GM23338 (cell line): Measurements from ENCODE around the gene ZNF675. TPM values are rescaled to one million over a fixed set of nuclear protein-coding genes. Genes with fewer than 3 reads are reported as not detected.

Experiments
- ATAC-seq: fragments of 200-7000 bp; cut with Tn5 transposase; 3 replicates; pipeline ENCODE4 v1.9.1; 2020
- DNase-seq: peaks from one replicate; pipeline ENCODE4 v3.0.0-alpha.2; 2015; ENCODE audit warnings: low spot score
- H2AFZ ChIP-seq: fragments of 200-600 bp; sonication (generic); 2 replicates; pipeline ENCODE4 v1.8.0; 2016; ENCODE audit warnings: antibody characterized with exemption, mild to moderate bottlenecking, moderate library complexity
- H3F3A ChIP-seq: fragments of 200-600 bp; sonication (generic); replicated peaks from 2 replicates; pipeline ENCODE4 v1.8.0; 2017; ENCODE audit warnings: antibody characterized with exemption, mixed run types, low read depth
- H3K27ac ChIP-seq: fragments of 200-600 bp; sonication (generic); 2 replicates; pipeline ENCODE4 v1.6.1; 2016; ENCODE audit warnings: low read depth
- H3K27me3 ChIP-seq: fragments of 200-600 bp; sonication (generic); 2 replicates; pipeline ENCODE4 v1.8.0; 2016; ENCODE audit warnings: mild to moderate bottlenecking, mixed run types, moderate library complexity; ENCODE audit not compliant: insufficient read depth
- H3K36me3 ChIP-seq: fragments of 200-600 bp; sonication (generic); 2 replicates; pipeline ENCODE4 v1.8.0; 2016; ENCODE audit warnings: mild to moderate bottlenecking; ENCODE audit not compliant: insufficient read depth
- H3K4me1 ChIP-seq: fragments of 200-600 bp; sonication (generic); 2 replicates; pipeline ENCODE4 v1.8.0; 2016; ENCODE audit warnings: mild to moderate bottlenecking, moderate library complexity; ENCODE audit not compliant: insufficient read depth
- H3K4me2 ChIP-seq: fragments of 200-600 bp; sonication (generic); 2 replicates; pipeline ENCODE4 v1.7.1; 2017; ENCODE audit warnings: mixed run types
- H3K4me3 ChIP-seq: fragments of 200-600 bp; sonication (generic); 2 replicates; pipeline ENCODE4 v1.6.1; 2016; ENCODE audit warnings: mixed run types
- H3K79me2 ChIP-seq: fragments of 200-600 bp; sonication (generic); replicated peaks from 2 replicates; pipeline ENCODE4 v1.8.0; 2017; ENCODE audit warnings: mild to moderate bottlenecking; ENCODE audit not compliant: insufficient read depth
- H3K9me2 ChIP-seq: fragments of 200-600 bp; sonication (generic); 2 replicates; pipeline ENCODE4 v1.8.0; 2017; ENCODE audit not compliant: insufficient read depth
- H4K20me1 ChIP-seq: fragments of 200-600 bp; sonication (generic); replicated peaks from 2 replicates; pipeline ENCODE4 v1.8.0; 2017; ENCODE audit warnings: mild to moderate bottlenecking; ENCODE audit not compliant: insufficient read depth
- H3K27ac Mint-ChIP-seq: 2 replicates; pipeline ENCODE4 v1.8.0; 2020; ENCODE audit warnings: inconsistent platforms, mild to moderate bottlenecking, moderate library complexity, mixed read lengths
- H3K27me3 Mint-ChIP-seq: 3 replicates; pipeline ENCODE4 v1.8.0; 2022; ENCODE audit warnings: low read depth, mild to moderate bottlenecking, moderate library complexity, mixed read lengths, inconsistent platforms; ENCODE audit not compliant: insufficient read depth, poor library complexity
- H3K36me3 Mint-ChIP-seq: 3 replicates; pipeline ENCODE4 v1.8.0; 2021; ENCODE audit warnings: low read depth, mild to moderate bottlenecking, inconsistent platforms, moderate library complexity, mixed read lengths
- H3K4me1 Mint-ChIP-seq: 3 replicates; pipeline ENCODE4 v1.8.0; 2020; ENCODE audit warnings: mild to moderate bottlenecking, inconsistent platforms, mixed read lengths
- H3K4me3 Mint-ChIP-seq: 3 replicates; pipeline ENCODE4 v1.8.0; 2021; ENCODE audit warnings: moderate library complexity, mild to moderate bottlenecking, inconsistent platforms, mixed read lengths
- H3K9me3 Mint-ChIP-seq: 3 replicates; pipeline ENCODE4 v1.8.0; 2020; ENCODE audit warnings: moderate library complexity, mild to moderate bottlenecking, inconsistent platforms, mixed read lengths
- CREB1 ChIP-seq: fragments of 250-450 bp; sonication (Bioruptor Pico); IDR thresholded peaks from 2 replicates; pipeline ENCODE4 v1.5.0; 2020; ENCODE audit warnings: low read depth, mild to moderate bottlenecking, moderate library complexity
- CTCF ChIP-seq, 2 experiments: fragments of 200-600 bp in 1 of 2; sonication (generic) in 1 of 2; conservative IDR thresholded peaks; 2 replicates each; pipeline versions ENCODE4 v1.5.1 to v1.6.1; 2016 to 2017; ENCODE audit warnings: antibody characterized with exemption in 2 of 2, low read depth in 2 of 2, mild to moderate bottlenecking in 2 of 2, moderate library complexity in 1 of 2
- EZH2 ChIP-seq: fragments of 200-600 bp; sonication (generic); IDR thresholded peaks from one replicate; pipeline ENCODE4 v1.8.0; 2017; ENCODE audit warnings: antibody characterized with exemption, mild to moderate bottlenecking, low read depth; ENCODE audit not compliant: unreplicated experiment
- EZH2phosphoT487 ChIP-seq: fragments of 200-600 bp; sonication (generic); IDR thresholded peaks from one replicate; pipeline ENCODE4 v1.8.1; 2018; ENCODE audit warnings: antibody characterized with exemption; ENCODE audit not compliant: unreplicated experiment
- JUNB ChIP-seq: IDR thresholded peaks from one replicate; pipeline ENCODE4 v1.6.1; 2016; ENCODE audit warnings: antibody characterized with exemption; ENCODE audit not compliant: unreplicated experiment
- NANOG ChIP-seq: IDR thresholded peaks from 2 replicates; pipeline ENCODE4 v1.6.1; 2016; ENCODE audit warnings: antibody characterized with exemption, borderline replicate concordance
- POLR2AphosphoS5 ChIP-seq: IDR thresholded peaks from 2 replicates; pipeline ENCODE4 v1.6.1; 2016; ENCODE audit warnings: antibody characterized with exemption, low read depth
- REST ChIP-seq: IDR thresholded peaks from one replicate; pipeline ENCODE4 v1.6.1; 2018; ENCODE audit warnings: antibody characterized with exemption; ENCODE audit not compliant: unreplicated experiment
- STAT1 ChIP-seq: IDR thresholded peaks from one replicate; pipeline ENCODE4 v1.6.1; 2016; ENCODE audit warnings: antibody characterized with exemption; ENCODE audit not compliant: unreplicated experiment
- ZNF331 ChIP-seq: fragments of 250-450 bp; sonication (Bioruptor Pico); IDR thresholded peaks from 2 replicates; pipeline ENCODE4 v1.5.0; 2020; ENCODE audit warnings: low read depth, mild to moderate bottlenecking, moderate library complexity
- polyA plus RNA-seq: library from polyadenylated mRNA; unstranded; fragments of >200 nt; fragmentation: Nextera tagmentation; extraction: Ambion mirVana; gene quantifications from 2 replicates; pipeline ENCODE4 v1.2.1, GENCODE V29; 2016
- total RNA-seq: library from RNA; depleted of rRNA; stranded (reverse); fragments of >200 nt; shearing (Covaris generic); gene quantifications from 2 replicates; pipeline ENCODE4 v1.2.3, GENCODE V29; 2014
- TF ChIP-seq, protein P1 (sequence below): IDR thresholded peaks from 2 replicates; pipeline ENCODE4 v1.6.1; 2016; ENCODE audit warnings: antibody characterized with exemption
- TF ChIP-seq, protein P2 (sequence below): fragments of 250-450 bp; sonication (Bioruptor Pico); IDR thresholded peaks from 2 replicates; pipeline ENCODE4 v1.5.0; 2020; ENCODE audit warnings: mild to moderate bottlenecking, moderate library complexity

The ZNF675 gene
- total and polyA plus RNA-seq, 2 experiments from 2014 or later = 20.2 to 37.8 TPM

- TF ChIP-seq, protein P1, sequence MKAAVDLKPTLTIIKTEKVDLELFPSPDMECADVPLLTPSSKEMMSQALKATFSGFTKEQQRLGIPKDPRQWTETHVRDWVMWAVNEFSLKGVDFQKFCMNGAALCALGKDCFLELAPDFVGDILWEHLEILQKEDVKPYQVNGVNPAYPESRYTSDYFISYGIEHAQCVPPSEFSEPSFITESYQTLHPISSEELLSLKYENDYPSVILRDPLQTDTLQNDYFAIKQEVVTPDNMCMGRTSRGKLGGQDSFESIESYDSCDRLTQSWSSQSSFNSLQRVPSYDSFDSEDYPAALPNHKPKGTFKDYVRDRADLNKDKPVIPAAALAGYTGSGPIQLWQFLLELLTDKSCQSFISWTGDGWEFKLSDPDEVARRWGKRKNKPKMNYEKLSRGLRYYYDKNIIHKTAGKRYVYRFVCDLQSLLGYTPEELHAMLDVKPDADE = no peak
- TF ChIP-seq EZH2 (no peak), STAT1 (no peak)
Measured at GRCh38 chr19:23706657-23707056, 19.6 kb upstream of the ZNF675 start (continued).

DNA sequence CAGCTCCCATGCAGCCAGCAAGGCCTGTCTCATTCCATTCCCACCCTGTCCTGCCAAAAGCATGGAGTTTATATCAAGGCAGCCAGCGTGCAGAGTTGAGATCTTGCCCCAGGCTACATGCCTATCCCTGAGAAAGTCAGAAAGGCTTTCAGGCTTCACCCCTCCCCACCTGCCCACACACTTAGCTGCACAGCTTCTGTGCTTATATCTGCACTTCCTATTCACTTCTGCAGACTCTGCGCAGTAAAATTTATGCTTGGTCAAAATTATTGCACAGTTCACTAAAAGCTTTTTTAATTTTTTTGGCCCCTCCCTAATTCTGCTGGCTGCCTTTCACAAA lies 12.5 kb upstream of the ZNF675 start:
- Histone ChIP-seq H3K4me2 (peak overlapping the region; percentile 55), H3K4me1 (peaks cover 14% of the 10 kb centered on the region; the same call in 1 of the 2 replicates), H3K27ac (no peak overlapping the region; the same call in 1 of the 2 replicates), H3K27me3 (no peaks in the 10 kb centered on the region), H2AFZ (peak overlapping the region; percentile 97), H4K20me1 (no peaks in the 10 kb centered on the region), H3K4me3 (no peak overlapping the region), H3K79me2 (no peaks in the 10 kb centered on the region), H3F3A (no peaks in the 10 kb centered on the region), H3K9me2 (no peaks in the 10 kb centered on the region), H3K36me3 (no peaks in the 10 kb centered on the region)
- ATAC-seq = peak; percentile 64
- no peak for DNase-seq
- Mint-ChIP-seq H3K9me3 (no peaks in the 10 kb centered on the region; the same call in 2 of the 3 replicates), H3K4me1 (peaks cover 18% of the 10 kb centered on the region), H3K36me3 (no peaks in the 10 kb centered on the region; the same call in 2 of the 3 replicates), H3K4me3 (no peak overlapping the region), H3K27ac (no peak overlapping the region), H3K27me3 (peaks cover 4% of the 10 kb centered on the region)
- no peak for TF ChIP-seq NANOG
- no peak for TF ChIP-seq CREB1 (CRISPR knock-in tag)
- no peak for TF ChIP-seq ZNF331 (CRISPR knock-in tag)
- no peak for TF ChIP-seq JUNB
- no peak for TF ChIP-seq EZH2
- TF ChIP-seq POLR2AphosphoS5 = no peak
- TF ChIP-seq CTCF (conservative IDR thresholded peaks at IDR 0.05; ENCODE audit: low read depth in 2 of 2) = no peak
- no peak for TF ChIP-seq STAT1
- TF ChIP-seq REST = no peak
- TF ChIP-seq, protein P1 = no peak
- TF ChIP-seq, protein P2, sequence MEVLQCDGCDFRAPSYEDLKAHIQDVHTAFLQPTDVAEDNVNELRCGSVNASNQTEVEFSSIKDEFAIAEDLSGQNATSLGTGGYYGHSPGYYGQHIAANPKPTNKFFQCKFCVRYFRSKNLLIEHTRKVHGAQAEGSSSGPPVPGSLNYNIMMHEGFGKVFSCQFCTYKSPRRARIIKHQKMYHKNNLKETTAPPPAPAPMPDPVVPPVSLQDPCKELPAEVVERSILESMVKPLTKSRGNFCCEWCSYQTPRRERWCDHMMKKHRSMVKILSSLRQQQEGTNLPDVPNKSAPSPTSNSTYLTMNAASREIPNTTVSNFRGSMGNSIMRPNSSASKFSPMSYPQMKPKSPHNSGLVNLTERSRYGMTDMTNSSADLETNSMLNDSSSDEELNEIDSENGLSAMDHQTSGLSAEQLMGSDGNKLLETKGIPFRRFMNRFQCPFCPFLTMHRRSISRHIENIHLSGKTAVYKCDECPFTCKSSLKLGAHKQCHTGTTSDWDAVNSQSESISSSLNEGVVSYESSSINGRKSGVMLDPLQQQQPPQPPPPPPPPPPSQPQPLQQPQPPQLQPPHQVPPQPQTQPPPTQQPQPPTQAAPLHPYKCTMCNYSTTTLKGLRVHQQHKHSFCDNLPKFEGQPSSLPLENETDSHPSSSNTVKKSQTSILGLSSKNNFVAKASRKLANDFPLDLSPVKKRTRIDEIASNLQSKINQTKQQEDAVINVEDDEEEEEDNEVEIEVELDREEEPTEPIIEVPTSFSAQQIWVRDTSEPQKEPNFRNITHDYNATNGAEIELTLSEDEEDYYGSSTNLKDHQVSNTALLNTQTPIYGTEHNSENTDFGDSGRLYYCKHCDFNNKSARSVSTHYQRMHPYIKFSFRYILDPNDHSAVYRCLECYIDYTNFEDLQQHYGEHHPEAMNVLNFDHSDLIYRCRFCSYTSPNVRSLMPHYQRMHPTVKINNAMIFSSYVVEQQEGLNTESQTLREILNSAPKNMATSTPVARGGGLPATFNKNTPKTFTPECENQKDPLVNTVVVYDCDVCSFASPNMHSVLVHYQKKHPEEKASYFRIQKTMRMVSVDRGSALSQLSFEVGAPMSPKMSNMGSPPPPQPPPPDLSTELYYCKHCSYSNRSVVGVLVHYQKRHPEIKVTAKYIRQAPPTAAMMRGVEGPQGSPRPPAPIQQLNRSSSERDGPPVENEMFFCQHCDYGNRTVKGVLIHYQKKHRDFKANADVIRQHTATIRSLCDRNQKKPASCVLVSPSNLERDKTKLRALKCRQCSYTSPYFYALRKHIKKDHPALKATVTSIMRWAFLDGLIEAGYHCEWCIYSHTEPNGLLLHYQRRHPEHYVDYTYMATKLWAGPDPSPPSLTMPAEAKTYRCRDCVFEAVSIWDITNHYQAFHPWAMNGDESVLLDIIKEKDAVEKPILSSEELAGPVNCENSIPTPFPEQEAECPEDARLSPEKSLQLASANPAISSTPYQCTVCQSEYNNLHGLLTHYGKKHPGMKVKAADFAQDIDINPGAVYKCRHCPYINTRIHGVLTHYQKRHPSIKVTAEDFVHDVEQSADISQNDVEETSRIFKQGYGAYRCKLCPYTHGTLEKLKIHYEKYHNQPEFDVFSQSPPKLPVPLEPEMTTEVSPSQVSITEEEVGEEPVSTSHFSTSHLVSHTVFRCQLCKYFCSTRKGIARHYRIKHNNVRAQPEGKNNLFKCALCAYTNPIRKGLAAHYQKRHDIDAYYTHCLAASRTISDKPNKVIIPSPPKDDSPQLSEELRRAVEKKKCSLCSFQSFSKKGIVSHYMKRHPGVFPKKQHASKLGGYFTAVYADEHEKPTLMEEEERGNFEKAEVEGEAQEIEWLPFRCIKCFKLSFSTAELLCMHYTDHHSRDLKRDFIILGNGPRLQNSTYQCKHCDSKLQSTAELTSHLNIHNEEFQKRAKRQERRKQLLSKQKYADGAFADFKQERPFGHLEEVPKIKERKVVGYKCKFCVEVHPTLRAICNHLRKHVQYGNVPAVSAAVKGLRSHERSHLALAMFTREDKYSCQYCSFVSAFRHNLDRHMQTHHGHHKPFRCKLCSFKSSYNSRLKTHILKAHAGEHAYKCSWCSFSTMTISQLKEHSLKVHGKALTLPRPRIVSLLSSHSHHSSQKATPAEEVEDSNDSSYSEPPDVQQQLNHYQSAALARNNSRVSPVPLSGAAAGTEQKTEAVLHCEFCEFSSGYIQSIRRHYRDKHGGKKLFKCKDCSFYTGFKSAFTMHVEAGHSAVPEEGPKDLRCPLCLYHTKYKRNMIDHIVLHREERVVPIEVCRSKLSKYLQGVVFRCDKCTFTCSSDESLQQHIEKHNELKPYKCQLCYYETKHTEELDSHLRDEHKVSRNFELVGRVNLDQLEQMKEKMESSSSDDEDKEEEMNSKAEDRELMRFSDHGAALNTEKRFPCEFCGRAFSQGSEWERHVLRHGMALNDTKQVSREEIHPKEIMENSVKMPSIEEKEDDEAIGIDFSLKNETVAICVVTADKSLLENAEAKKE (CRISPR knock-in tag) = no peak
- no peak for TF ChIP-seq EZH2phosphoT487
